ENCODE measurements around the gene MICU1. TPM values are rescaled to one million over a fixed set of nuclear protein-coding genes. Genes with fewer than 3 reads are reported as not detected.
A peak's percentile ranks its signal among the peaks of the same experiment; 100 is the strongest.

The MICU1 gene
- total and polyA plus RNA-seq, 2 of the 13 experiments (the other 11 are each of a cell fraction or from before 2014, with no cell fraction given): 32.5 to 56.1 TPM

DNA sequence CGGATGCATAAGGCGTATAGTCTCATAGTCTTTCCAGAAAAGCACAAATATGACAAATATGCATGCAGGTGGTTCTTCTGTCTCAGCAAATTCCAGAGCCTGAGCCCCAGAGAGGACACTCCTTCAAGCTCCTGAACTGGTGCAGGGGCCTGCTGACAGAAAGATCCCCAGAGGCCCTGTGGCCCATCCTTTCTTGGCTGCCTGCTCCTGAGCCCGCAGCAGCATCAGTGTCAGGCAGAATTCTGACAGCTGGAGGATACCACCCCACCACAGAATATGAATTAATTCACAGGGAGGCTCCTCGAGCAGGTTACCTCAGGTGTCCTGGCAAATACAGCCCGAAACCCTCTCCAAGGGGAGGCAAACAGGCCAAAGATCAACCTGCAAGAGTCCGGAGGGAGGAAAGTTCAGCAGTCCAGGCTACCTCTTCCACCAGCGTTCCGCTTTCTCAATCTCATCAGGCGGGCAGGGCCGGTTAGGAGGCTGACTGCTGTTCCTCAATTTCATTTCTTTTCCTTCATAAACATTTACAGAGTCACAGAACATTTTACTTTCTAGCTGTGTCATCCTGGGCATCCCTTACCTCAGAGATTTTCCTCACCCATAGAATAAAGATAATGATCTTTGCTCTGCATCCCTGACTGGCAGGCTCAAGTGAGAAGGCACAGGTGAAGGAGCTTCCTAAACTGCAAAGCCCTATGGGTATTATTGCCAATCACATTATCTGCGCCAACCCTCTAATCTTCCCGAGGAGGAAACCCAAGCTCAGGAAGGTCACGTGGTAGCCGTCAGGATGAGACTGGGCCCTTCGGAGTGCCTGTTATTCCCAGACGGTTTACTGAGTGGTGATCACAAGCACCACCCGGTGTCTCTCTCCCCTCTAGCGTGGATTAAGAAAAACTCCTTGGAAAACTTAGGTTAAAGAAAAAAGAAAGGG lies 272.6 kb downstream of the MICU1 start (continued):
- peak; percentile 49; the same call in 1 of the 2 replicates for TF ChIP-seq USF2 (IDR thresholded peaks at IDR 0.05; ENCODE audit: low read depth, low read length)
- TF ChIP-seq USF2 (CRISPR knock-in tag; IDR thresholded peaks at IDR 0.05; ENCODE audit: borderline replicate concordance): peak; percentile 71; the same call in 1 of the 2 replicates
- TF ChIP-seq HNF4A (CRISPR knock-in tag; IDR thresholded peaks at IDR 0.05): peak; percentile 74
- 0 out of 2 replicates have a peak, but pooled peaks have one; percentile 6 for TF ChIP-seq ZNF44 (CRISPR knock-in tag; IDR thresholded peaks at IDR 0.05)
- no peak for TF ChIP-seq MXD3 (CRISPR knock-in tag; IDR thresholded peaks at IDR 0.05)

GRCh38 chr10:72351479-72351878 lies 274.4 kb downstream of the MICU1 start:
- intact Hi-C loops (cut with micrococcal nuclease; ENCODE audit: unreplicated experiment): no loop called here

More at GRCh38 chr10:72351479-72351878, 274.4 kb downstream of the MICU1 start:
- in situ Hi-C loops (cut with HindIII; ENCODE audit: extremely low pct_ligation_motif_present, low pct_unique_long_range_greater_than_20kb): no loop called here
- Histone ChIP-seq H3K27ac (ENCODE audit: extremely low read length, insufficient read depth, low read length) (no peak overlapping the region), H3K4me2 (ENCODE audit: low read depth, low read length) (no peak overlapping the region), H3K4me1 (ENCODE audit: insufficient read depth, low read length) (peaks cover 24% of the 10 kb centered on the region), H4K20me1 (ENCODE audit: insufficient read depth, low read length) (no peaks in the 10 kb centered on the region), H3K36me3 (replicated peaks in 1 of 2; ENCODE audit: control insufficient read depth in 1 of 2, insufficient read depth in 2 of 2, low read length in 2 of 2) (peaks cover 12 to 26% of the 10 kb centered on the region in 2 experiments), H3K4me3 (replicated peaks in 1 of 3; ENCODE audit: insufficient read depth in 1 of 3, low read depth in 2 of 3, low read length in 3 of 3) (no peak overlapping the region), H3K27me3 (ENCODE audit: control insufficient read depth in 1 of 2, insufficient read depth in 2 of 2, low read length in 2 of 2) (no peaks in the 10 kb centered on the region; a peak in 1 of 5 replicates), H3K9me3 (ENCODE audit: low read length) (no peaks in the 10 kb centered on the region), H3K79me2 (ENCODE audit: insufficient read depth, low read length) (peaks cover 36% of the 10 kb centered on the region), H2AFZ (ENCODE audit: low read length) (no peak overlapping the region), H3K9ac (ENCODE audit: insufficient read depth, low read depth, low read length) (no peak overlapping the region)
- ATAC-seq (no peak), FAIRE-seq (no peak), DNase-seq (ENCODE audit: low spot score) (no peak)
- no peak for TF ChIP-seq RORA (CRISPR knock-in tag; IDR thresholded peaks at IDR 0.05)
- TF ChIP-seq ZBTB39 (CRISPR knock-in tag; IDR thresholded peaks at IDR 0.05): no peak
- peak; percentile 26; the same call in 1 of the 2 replicates for TF ChIP-seq ZC3H13 (CRISPR knock-in tag; IDR thresholded peaks at IDR 0.05)
- TF ChIP-seq ATRX (CRISPR knock-in tag; IDR thresholded peaks at IDR 0.05; ENCODE audit: borderline replicate concordance): no peak
- no peak for TF ChIP-seq AGO2 (optimal IDR thresholded peaks at IDR 0.05; ENCODE audit: low read depth, low read length)
- TF ChIP-seq POLR2AphosphoS2 (IDR thresholded peaks at IDR 0.05; ENCODE audit: low read depth, low read length): 0 out of 2 replicates have a peak, but pooled peaks have one; percentile 59
- TF ChIP-seq CCDC6 (CRISPR knock-in tag; IDR thresholded peaks at IDR 0.05): no peak
- no peak for TF ChIP-seq RBAK (CRISPR knock-in tag; IDR thresholded peaks at IDR 0.05)
- no peak for TF ChIP-seq MIER3 (CRISPR knock-in tag; IDR thresholded peaks at IDR 0.05; ENCODE audit: borderline replicate concordance)
- POLR2A ChIA-PET: interaction anchor here (0.5 kb wide), 1 partner anchor 46 kb away, joined by 4 read pairs; no protein-coding TSS in a partner anchor
- BruUV-seq (replicated peaks): no TSS peak
- WGBS (ENCODE audit: low lambda C conversion rate): 97% methylated on average over 6 of the region's 6 CpGs
- CTCF ChIA-PET (ENCODE audit: low intra/inter-chr PET ratio, low total read pairs): no interaction called here

All from HepG2 (cell line).